HG02798 (cell line): ENCODE results near the gene APPL1.
"Not testable (repeated sequence)": the region's sequence is repeated elsewhere in the genome, so short reads cannot be mapped to it uniquely, and the experiment has no call there.

Experiments
- ATAC-seq: cut with Tn5 transposase; IDR thresholded peaks from one replicate; pipeline ENCODE4 v1.9.1; 2021; ENCODE audit warnings: mild to moderate bottlenecking; ENCODE audit not compliant: unreplicated experiment, poor library complexity

Gene APPL1

DNA sequence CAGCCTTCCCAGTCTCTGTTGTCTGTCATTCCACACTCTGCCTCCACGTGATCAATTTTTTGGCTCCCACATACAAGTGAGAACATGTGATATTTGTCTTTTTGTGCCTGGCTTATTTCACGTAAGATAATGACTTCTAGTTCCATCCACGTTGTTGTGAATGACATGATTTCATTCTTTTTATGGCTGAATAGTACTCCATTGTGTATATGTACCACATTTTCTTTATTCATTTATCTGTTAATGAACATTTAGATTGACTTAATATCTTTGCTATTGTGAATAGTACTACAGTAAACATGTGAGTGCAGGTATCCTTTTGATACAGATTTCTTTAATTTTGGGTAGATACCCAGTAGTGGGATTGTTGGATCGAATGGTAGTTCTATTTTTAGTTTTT lies 33.6 kb downstream of the APPL1 start:
- ATAC-seq, result no peak

DNA sequence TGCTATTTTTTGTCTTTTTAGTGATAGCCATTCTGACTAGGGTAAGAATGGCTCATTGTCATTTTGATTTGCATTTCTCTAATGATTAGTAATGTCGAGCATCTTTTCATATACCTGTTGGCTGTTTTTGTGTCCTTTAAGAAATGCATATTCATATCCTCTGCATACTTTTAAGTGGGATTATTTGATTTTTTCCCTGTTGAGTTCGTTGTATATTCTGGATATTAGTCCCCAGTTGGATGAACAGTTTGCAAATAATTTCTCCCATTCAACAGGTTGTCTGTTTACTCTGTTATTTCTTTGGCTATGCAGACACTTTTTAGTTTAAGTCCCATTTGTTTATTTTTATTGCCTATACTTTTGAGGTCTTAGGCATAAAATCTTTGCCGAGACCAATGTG lies 34.4 kb downstream of the APPL1 start:
- ATAC-seq, result no peak

DNA sequence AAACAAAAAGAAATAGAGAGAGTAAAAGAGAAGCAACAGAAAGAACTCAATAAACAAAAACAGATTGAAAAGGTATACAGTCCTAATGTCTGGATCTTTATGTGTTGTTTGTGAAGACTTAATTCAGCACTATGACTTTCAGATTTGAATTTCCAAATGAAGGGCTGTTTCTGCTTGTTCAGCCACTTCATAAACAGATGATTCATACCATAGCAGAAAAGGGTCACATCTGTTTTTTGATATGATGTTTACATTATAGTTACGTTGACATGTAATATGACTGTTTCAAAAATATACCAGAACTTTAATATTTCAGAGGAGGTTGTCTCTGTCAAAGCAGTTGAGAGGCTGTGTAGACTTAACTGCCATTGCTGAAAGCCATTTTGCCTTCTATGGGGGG lies 40.9 kb downstream of the APPL1 start:
- ATAC-seq, result no peak

- no peak for ATAC-seq
Observed at GRCh38 chr3:57274845-57275244, 47.3 kb downstream of the APPL1 start.

DNA sequence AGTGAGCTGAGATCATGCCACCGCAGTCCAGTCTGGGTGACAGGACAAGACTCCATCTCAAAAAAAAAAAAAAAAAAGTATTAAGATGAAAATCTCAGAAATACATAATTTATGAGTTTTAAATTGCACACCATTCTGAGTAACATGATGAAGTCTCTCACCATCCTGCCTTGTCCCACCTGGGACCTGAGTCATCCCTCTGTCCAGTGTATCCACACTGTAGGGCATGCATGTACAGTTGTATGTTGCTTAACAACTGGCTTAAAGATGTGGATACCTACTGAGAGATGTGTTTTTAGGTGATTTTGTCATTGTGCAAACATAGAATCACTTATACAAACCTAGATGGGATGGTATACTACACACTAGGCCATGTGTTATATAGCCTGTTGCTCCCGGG lies 47.9 kb downstream of the APPL1 start:
- no peak for ATAC-seq

DNA sequence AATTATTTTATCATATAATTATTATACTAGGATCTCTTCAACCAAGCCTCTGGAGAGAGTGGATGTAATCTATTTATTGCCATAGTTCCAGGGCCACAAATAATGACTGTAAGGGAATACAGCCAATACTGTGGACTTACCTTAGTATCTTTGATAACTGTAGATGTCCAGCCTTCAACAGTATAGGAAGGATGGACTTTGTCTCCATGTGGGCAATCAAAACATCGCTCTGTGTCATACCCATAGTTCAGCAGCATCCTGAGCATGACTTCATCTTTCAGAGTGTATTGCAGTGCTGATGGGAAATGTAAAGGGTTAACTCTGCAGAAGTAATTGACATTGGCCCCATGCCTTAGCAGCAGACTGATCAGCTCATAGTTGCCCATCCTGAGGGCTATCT lies 50.7 kb downstream of the APPL1 start:
- no peak for ATAC-seq

DNA sequence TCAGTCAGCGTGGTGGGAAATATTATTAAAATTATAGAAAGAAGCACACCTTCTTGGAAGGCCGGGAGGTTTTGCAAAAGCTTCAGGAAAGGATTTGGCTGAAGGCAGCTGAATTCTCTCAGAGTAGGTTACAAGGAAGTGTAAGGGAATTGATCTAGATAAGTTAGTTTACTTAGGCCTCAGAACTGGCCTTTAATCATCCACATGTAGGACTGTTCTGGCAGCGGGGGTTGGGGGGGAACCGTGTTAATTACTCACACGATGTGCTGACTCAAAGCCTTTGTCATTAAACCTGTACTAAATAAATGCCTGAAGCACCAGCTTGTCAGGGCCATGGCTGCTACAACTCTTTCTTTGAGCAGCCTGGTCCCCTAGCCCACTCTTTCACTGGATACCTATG lies 52.2 kb downstream of the APPL1 start:
- no peak for ATAC-seq

- ATAC-seq, result no peak
Observed at GRCh38 chr3:57281715-57282114, 54.2 kb downstream of the APPL1 start.

- no peak for ATAC-seq
Observed at GRCh38 chr3:57283334-57283733, 55.8 kb downstream of the APPL1 start.

DNA sequence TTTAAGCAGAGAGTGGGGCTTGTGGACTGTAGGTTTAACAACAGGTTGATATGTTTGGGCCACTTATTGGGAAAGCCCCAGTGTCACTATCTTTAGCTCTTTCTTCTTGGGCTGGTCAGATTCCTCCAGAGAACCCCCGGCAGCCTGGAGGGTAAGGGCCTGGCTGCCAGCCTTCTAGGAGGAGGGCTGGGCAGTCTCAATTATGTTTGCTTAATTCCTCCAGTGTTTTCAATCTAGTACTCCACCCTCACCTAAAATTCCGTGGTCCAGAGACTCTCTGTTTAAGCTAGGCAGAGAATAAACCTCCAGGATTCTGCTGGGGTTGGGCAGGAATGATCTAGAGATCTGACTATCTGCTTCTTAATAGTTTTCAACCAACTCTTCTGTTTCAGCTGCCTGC lies 59.7 kb downstream of the APPL1 start:
- ATAC-seq, result no peak

DNA sequence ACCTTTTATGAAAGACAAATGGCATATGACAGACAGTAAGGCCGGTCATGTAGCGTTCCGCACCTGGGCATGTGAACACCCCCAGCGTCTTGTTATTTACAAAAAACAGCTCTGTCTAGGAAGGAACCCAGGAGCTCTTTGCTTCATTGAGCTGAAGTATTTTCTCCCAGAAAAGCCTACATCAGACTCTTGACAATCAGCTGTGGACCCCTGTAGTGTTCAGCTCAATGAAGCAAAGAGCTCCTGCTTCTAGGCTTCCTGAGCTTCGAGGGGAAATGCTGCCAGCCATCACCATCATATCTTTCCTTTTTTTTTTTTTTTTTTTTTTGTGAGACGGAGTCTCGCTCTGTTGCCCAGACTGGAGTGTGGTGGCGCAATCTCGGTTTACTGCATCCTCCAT lies 60.9 kb downstream of the APPL1 start:
- ATAC-seq, result no peak

- ATAC-seq, result no peak
Observed at GRCh38 chr3:57292159-57292896, 64.8 kb downstream of the APPL1 start, which contains the start of gene ASB14. Gene ASB14 (minus strand): TSS chr3:57292685. CDS start chr3:57292033, 652 bp downstream.

DNA sequence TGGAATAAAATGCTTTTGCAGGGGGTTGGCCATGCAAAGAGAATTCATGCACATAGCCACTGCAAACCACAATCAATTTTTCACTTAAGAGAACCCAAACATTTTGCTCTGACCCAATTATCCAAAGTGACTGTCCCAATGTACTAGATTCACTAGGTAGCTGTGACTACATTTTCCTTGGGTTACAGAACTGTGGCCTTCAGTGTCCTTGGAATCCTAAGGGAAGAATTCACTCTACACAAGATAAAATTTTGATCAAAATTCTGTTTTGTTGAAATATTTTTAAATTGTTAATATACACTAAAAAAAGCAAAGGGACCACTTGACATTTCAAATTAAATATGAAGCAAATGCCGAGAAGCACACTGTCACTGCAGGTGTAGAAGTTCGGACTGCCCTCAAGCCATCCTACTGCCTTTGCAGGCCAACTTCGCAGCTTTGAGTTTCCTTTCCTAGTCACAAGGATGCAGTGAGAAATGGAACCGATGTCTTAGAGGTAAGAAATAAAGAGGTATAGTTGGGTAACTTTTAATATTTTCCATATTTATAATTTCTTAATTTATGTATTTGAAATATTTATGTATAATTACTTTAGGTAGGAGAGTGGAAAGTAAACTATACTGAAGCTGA lies 65.5 kb downstream of the APPL1 start:
- ATAC-seq, result no peak

DNA sequence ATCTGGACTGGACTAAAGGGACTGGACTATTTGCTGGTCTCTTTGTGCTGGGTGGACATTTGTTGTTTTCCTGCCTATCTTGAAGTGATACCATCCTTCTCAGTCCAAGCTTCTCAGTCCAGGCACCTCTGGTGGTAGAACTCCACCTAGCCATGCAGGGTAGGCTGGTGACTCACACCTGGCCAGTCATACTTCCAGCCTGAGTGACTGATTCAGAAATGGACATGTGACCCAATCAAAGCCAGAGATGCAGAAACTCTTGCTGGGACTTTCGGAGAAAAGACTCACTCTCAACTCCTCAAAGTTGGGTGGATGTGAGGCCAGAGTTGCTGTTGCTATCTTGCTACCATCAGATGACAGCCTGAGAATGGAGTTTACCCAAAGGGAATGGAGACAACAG lies 70.5 kb downstream of the APPL1 start:
- ATAC-seq, result no peak

GRCh38 chr3:57303520-57303919 lies 76.0 kb downstream of the APPL1 start:
- ATAC-seq, result not testable (repeated sequence)

DNA sequence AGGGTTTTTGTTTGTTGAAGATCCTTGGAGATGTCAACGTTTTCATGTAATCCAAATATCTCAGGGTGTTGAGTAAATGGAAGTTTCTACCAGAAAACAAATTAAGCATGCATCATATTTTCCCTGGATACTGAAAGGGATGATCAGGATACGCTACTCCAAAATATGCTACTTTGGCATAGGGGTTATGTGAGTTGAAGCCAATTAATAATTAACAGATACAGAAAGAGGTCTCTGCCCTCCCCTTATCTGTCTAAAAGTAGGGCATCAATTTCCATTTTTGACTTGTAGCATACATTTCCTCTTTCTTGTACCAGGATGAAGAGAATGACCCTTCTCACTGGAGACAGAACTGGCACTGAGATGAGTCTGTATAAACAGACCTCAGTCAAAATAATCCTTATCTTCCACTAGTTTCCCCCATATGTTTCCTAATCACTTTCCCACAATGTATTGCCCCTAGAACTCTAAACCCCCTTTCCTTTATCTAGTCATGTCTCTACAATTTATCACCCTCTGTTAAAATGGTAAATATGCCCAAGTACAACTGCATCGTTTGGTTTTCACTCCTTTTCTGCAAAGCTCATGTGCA lies 82.3 kb downstream of the APPL1 start:
- no peak for ATAC-seq

DNA sequence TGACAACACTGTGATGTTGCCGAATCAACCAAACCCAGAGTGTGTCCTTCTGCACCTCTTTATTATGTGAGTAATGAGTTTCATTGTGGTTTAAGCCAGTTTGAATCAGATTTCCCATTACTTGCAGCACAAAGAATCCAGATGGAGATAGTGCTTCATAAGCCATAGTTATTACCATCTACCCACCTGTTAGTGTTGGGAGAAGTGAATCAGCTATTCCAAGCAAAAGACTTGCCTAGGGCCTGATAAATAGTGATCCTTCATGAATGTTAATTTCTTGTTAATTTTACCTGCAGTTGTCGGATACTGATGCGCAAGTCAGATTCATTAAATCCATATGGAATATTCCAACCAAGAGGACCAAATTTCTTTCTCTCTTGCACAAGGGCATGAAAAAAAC lies 86.7 kb downstream of the APPL1 start:
- ATAC-seq, result no peak
